Stimulated activated CD4-positive, alpha-beta T cell treated with anti-CD3 and anti-CD28 coated beads, Interleukin-15, amount 100 ng/mL, for 24 hours (primary cell): Measurements from ENCODE around the gene BNC2.

Experiments used
- DNase-seq: peaks from one replicate; pipeline ENCODE4 v3.0.0-alpha.2; 2020

Gene BNC2

GRCh38 chr9:16668734-16669295 lies 201.7 kb downstream of the BNC2 start:
- no peak for DNase-seq

GRCh38 chr9:16664211-16664610 lies 206.3 kb downstream of the BNC2 start:
- DNase-seq, result no peak

- no peak for DNase-seq
Measured at GRCh38 chr9:16661816-16662215, 208.7 kb downstream of the BNC2 start.

GRCh38 chr9:16659096-16659495 lies 211.4 kb downstream of the BNC2 start:
- no peak for DNase-seq

- no peak for DNase-seq
Measured at GRCh38 chr9:16656432-16657169, 213.9 kb downstream of the BNC2 start.

- DNase-seq, result no peak
Measured at GRCh38 chr9:16654596-16655126, 215.8 kb downstream of the BNC2 start.

GRCh38 chr9:16653491-16654399 lies 216.7 kb downstream of the BNC2 start:
- no peak for DNase-seq

GRCh38 chr9:16652582-16652981 lies 217.9 kb downstream of the BNC2 start:
- DNase-seq, result no peak

GRCh38 chr9:16651446-16651964 lies 219.0 kb downstream of the BNC2 start:
- DNase-seq, result no peak

- no peak for DNase-seq
Measured at GRCh38 chr9:16645970-16646369, 224.5 kb downstream of the BNC2 start.

- no peak for DNase-seq
Measured at GRCh38 chr9:16642421-16643109, 227.9 kb downstream of the BNC2 start.

GRCh38 chr9:16640649-16641048 lies 229.8 kb downstream of the BNC2 start:
- DNase-seq, result no peak

- no peak for DNase-seq
Measured at GRCh38 chr9:16639644-16640043, 230.8 kb downstream of the BNC2 start.

- no peak for DNase-seq
Measured at GRCh38 chr9:16637911-16638310, 232.6 kb downstream of the BNC2 start.

GRCh38 chr9:16637218-16637617 lies 233.3 kb downstream of the BNC2 start:
- no peak for DNase-seq

GRCh38 chr9:16633794-16634193 lies 236.7 kb downstream of the BNC2 start:
- no peak for DNase-seq

GRCh38 chr9:16628413-16628812 lies 242.1 kb downstream of the BNC2 start:
- no peak for DNase-seq

- DNase-seq, result no peak
Measured at GRCh38 chr9:16627967-16628366, 242.5 kb downstream of the BNC2 start.

GRCh38 chr9:16627521-16627920 lies 242.9 kb downstream of the BNC2 start:
- no peak for DNase-seq

GRCh38 chr9:16626577-16627130 lies 243.8 kb downstream of the BNC2 start:
- DNase-seq, result no peak

- no peak for DNase-seq
Measured at GRCh38 chr9:16625811-16626210, 244.7 kb downstream of the BNC2 start.

- DNase-seq, result no peak
Measured at GRCh38 chr9:16625161-16625631, 245.3 kb downstream of the BNC2 start.
